Measurements from ENCODE around the gene QRICH1. TPM values are rescaled to one million over a fixed set of nuclear protein-coding genes. Genes with fewer than 3 reads are reported as not detected.

The QRICH1 gene
- total and polyA plus RNA-seq, 2 donors (not counting 3 experiments of a cell fraction or from before 2014, with no cell fraction given) = 89.7 to 116 TPM

GRCh38 chr3:49057268-49057667, 36.6 kb downstream of the QRICH1 start:
- Histone ChIP-seq H3K4me1 (ENCODE audit: control insufficient read depth, extremely low read depth, insufficient read depth, low read length) (no peaks in the 10 kb centered on the region), H3K9ac (replicated peaks; ENCODE audit: extremely low read depth, insufficient read depth, low read length) (no peak overlapping the region), H3K36me3 (ENCODE audit: control insufficient read depth in 2 of 2, extremely low read depth in 1 of 2, insufficient read depth in 2 of 2, low read length in 2 of 2) (peaks cover 14 to 25% of the 10 kb centered on the region in 2 experiments), H3K9me3 (replicated peaks; ENCODE audit: control insufficient read depth, insufficient read depth, low read length) (no peaks in the 10 kb centered on the region), H3K27ac (ENCODE audit: insufficient read depth, low read depth, low read length) (no peak overlapping the region), H3K79me2 (ENCODE audit: control insufficient read depth, insufficient read depth, low read length) (peaks cover 9% of the 10 kb centered on the region), H3K27me3 (ENCODE audit: control insufficient read depth in 2 of 2, insufficient read depth in 2 of 2, low read length in 2 of 2) (no peaks in the 10 kb centered on the region), H2AFZ (ENCODE audit: low read depth, low read length) (no peak overlapping the region), H4K20me1 (replicated peaks; ENCODE audit: control insufficient read depth, extremely low read depth, insufficient read depth, low read length) (no peaks in the 10 kb centered on the region), H3K4me2 (ENCODE audit: insufficient read depth, low read length) (no peak overlapping the region), H3K9me1 (replicated peaks; ENCODE audit: control insufficient read depth, extremely low read depth, insufficient read depth, low read length) (no peaks in the 10 kb centered on the region), H3K4me3 (replicated peaks in 1 of 3; ENCODE audit: insufficient read depth in 1 of 3, low read depth in 1 of 3, low read length in 3 of 3) (no peak overlapping the region)
- dilution Hi-C loops (cut with MboI; ENCODE audit: extremely low pct_ligation_motif_present, low sequenced_read_pairs) = no loop called here
- ChIA-PET POLR2A (no interaction called here), CTCF (no interaction called here)
- DNase-seq (ENCODE audit: low read depth, low spot score) = no peak
- FAIRE-seq = no peak
- intact Hi-C loops (cut with micrococcal nuclease) = no loop called here
- no peak for TF ChIP-seq MYC (IDR thresholded peaks at IDR 0.05; ENCODE audit: low read depth, low read length)
- TF ChIP-seq MAX (IDR thresholded peaks at IDR 0.05; ENCODE audit: insufficient read depth, insufficient read length) = no peak
- no peak for TF ChIP-seq JUN (IDR thresholded peaks at IDR 0.05; ENCODE audit: borderline replicate concordance, insufficient read depth, insufficient read length, low read depth)
- TF ChIP-seq GATA2 (IDR thresholded peaks at IDR 0.05; ENCODE audit: insufficient read depth, insufficient read length, low read depth, low read length) = no peak
- TF ChIP-seq EZH2 (IDR thresholded peaks at IDR 0.05; ENCODE audit: borderline replicate concordance, low read depth, low read length, severe bottlenecking) = no peak
- BruUV-seq (replicated peaks) = TSS peak; percentile 57

GRCh38 chr3:49054344-49054862, 39.5 kb downstream of the QRICH1 start:
- no TSS peak for BruUV-seq (replicated peaks)
- Histone ChIP-seq H3K79me2 (ENCODE audit: control insufficient read depth, insufficient read depth, low read length) (peaks cover 5% of the 10 kb centered on the region), H3K4me2 (ENCODE audit: insufficient read depth, low read length) (no peak overlapping the region), H3K9me3 (replicated peaks; ENCODE audit: control insufficient read depth, insufficient read depth, low read length) (no peaks in the 10 kb centered on the region), H3K36me3 (ENCODE audit: control insufficient read depth in 2 of 2, extremely low read depth in 1 of 2, insufficient read depth in 2 of 2, low read length in 2 of 2) (peaks cover 14 to 20% of the 10 kb centered on the region in 2 experiments), H4K20me1 (replicated peaks; ENCODE audit: control insufficient read depth, extremely low read depth, insufficient read depth, low read length) (no peaks in the 10 kb centered on the region), H3K4me3 (replicated peaks in 1 of 3; ENCODE audit: insufficient read depth in 1 of 3, low read depth in 1 of 3, low read length in 3 of 3) (no peak overlapping the region), H3K9me1 (replicated peaks; ENCODE audit: control insufficient read depth, extremely low read depth, insufficient read depth, low read length) (peaks cover 2% of the 10 kb centered on the region), H3K27me3 (ENCODE audit: control insufficient read depth in 2 of 2, insufficient read depth in 2 of 2, low read length in 2 of 2) (no peaks in the 10 kb centered on the region), H3K4me1 (ENCODE audit: control insufficient read depth, extremely low read depth, insufficient read depth, low read length) (no peaks in the 10 kb centered on the region), H3K9ac (replicated peaks; ENCODE audit: extremely low read depth, insufficient read depth, low read length) (no peak overlapping the region), H2AFZ (ENCODE audit: low read depth, low read length) (no peak overlapping the region), H3K27ac (ENCODE audit: insufficient read depth, low read depth, low read length) (no peak overlapping the region)
- DNase-seq (ENCODE audit: low read depth, low spot score) (no peak), FAIRE-seq (no peak)
- dilution Hi-C loops (cut with MboI; ENCODE audit: extremely low pct_ligation_motif_present, low sequenced_read_pairs) = no loop called here
- POLR2A ChIA-PET = no interaction called here
- intact Hi-C loops (cut with micrococcal nuclease) = no loop called here
- TF ChIP-seq JUN (IDR thresholded peaks at IDR 0.05; ENCODE audit: borderline replicate concordance, insufficient read depth, insufficient read length, low read depth) = no peak
- no peak for TF ChIP-seq GATA2 (IDR thresholded peaks at IDR 0.05; ENCODE audit: insufficient read depth, insufficient read length, low read depth, low read length)
- no peak for TF ChIP-seq MYC (IDR thresholded peaks at IDR 0.05; ENCODE audit: low read depth, low read length)
- no peak for TF ChIP-seq MAX (IDR thresholded peaks at IDR 0.05; ENCODE audit: insufficient read depth, insufficient read length)
- TF ChIP-seq POLR2A (IDR thresholded peaks at IDR 0.05; ENCODE audit: low read depth, low read length) = no peak
- no peak for TF ChIP-seq FOS (IDR thresholded peaks at IDR 0.05; ENCODE audit: borderline replicate concordance, insufficient read depth, low read length)
- no peak for TF ChIP-seq CTCF (IDR thresholded peaks at IDR 0.05; ENCODE audit: extremely low read depth in 1 of 2, insufficient read depth in 1 of 2, low read depth in 1 of 2, low read length in 2 of 2)
- no peak for TF ChIP-seq EZH2 (IDR thresholded peaks at IDR 0.05; ENCODE audit: borderline replicate concordance, low read depth, low read length, severe bottlenecking)
- TF ChIP-seq POLR2AphosphoS5 (IDR thresholded peaks at IDR 0.05; ENCODE audit: insufficient read depth, low read depth, low read length) = no peak
- CTCF ChIA-PET = no interaction called here
